ENCODE data around the gene SLC5A12.

DNA sequence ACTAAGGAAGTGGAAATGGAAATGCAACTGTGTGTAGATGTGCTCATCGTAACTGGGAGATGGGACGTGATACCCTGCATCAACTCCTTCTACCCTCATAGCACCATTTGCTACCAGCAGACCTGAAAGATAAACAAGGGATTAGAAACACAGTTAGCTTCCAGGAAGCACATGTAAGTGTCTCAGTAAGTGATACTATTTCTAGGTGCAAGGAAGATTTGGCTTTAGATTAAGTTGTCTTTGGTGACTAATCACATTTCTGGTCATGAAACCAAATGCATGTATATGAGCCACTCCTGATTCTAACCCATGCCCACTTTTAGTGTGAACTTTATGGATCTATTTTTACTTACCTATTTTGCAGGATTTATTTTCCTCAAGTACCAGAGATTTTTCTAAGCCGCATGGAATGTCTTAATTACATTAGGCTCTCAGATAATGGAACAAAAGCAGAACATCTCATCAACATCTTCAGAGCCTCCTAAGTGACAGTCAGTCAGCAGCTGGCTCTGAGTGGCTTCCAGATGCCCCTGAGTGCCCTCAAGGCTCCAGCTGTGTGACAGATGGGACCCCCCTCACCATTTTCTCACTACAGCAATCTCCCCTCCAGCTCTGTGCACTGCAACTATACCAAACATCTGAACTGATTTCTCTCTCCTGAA is 21.2 kb downstream of the SLC5A12 start:
- TF ChIP-seq CTCF (IDR thresholded peaks at IDR 0.05) (no peak), POLR2A (IDR thresholded peaks at IDR 0.05) (no peak)

Measured in esophagus squamous epithelium (tissue), 4 donors.